ENCODE results near the gene SLC49A3.
A peak's percentile ranks its signal among the peaks of the same experiment; 100 is the strongest.
"Not testable (repeated sequence)": the region's sequence is repeated elsewhere in the genome, so short reads cannot be mapped to it uniquely, and the experiment has no call there.

Gene SLC49A3

DNA sequence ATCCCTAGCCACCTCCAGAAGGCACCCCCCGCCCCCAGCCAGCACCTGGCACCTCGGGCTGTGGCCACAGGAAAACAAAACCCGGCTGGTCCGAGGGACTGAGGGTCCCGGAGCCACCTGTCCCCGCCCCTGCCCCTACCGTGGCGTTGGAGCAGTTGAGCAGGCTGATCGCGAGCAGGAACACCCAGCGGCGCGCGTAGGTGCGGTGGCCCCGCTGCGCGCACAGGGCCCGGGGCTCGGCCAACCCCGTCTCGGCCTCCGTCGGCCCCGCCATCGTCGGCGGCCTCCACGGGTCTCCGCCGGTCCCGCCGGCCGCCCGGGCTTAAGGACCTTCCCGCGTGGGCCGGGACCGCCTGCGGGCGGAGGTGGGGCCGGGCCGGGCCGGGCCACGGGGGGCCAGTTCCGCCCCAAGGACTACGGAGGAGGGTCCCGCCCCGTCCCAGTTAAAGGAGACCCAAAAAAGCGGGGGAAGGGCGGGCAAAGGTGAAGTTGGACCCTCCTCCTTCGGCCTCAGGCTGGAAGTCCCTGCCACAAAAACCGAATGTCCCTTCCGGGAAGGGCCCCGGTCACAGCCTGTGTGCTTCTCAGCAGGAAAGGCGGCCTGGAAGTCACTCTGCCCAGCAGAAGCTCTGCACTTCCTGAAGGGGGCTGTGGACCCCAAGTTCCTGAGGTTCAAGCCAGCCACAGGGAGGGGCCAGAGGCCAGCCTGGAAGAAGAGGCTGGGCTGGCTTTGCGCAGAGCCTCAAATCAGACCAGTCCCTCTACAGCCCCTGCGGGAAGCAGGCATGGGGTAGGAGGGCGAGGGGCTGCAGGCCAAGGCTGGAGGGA lies at the start of gene SLC49A3:
Gene SLC49A3, minus strand, starts transcription at position 298 of the 828 bp plus-strand sequence. Its CDS starts 24 bp downstream, at position 274.
- CTCF ChIA-PET: no interaction called here
- no peaks in the 10 kb centered on the region for H3K36me3 Mint-ChIP-seq
- H3K27ac Mint-ChIP-seq: no peak within 1 kb of the TSS
- no peak within 1 kb of the TSS for H3K4me3 Mint-ChIP-seq
- no peaks in the 10 kb centered on the region for H3K4me1 Mint-ChIP-seq
- H3K27me3 Mint-ChIP-seq: peaks cover 53% of the 10 kb centered on the region
- DNase-seq: peak; percentile 24
- no peaks in the 10 kb centered on the region for H3K9me3 Mint-ChIP-seq

DNA sequence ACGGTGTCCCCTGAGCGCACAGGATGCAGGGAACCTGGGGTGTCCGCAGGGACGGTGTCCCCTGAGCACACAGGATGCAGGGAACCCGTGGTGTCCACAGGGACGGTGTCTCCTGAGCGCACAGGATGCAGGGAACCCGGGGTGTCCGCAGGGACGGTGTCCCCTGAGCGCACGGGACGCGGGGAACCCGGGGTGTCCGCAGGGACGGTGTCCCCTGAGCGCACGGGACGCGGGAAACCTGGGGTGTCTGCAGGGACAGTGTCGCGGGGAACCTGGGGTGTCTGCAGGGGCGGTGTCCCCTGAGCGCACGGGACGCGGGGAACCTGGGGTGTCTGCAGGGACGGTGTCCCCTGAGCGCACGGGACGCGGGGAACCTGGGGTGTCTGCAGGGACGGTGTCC lies 47.6 kb upstream of the SLC49A3 start:
- CTCF ChIA-PET, H3K9me3 Mint-ChIP-seq: not testable (repeated sequence)
- H3K36me3 Mint-ChIP-seq: peaks cover 33% of the 10 kb centered on the region

DNA sequence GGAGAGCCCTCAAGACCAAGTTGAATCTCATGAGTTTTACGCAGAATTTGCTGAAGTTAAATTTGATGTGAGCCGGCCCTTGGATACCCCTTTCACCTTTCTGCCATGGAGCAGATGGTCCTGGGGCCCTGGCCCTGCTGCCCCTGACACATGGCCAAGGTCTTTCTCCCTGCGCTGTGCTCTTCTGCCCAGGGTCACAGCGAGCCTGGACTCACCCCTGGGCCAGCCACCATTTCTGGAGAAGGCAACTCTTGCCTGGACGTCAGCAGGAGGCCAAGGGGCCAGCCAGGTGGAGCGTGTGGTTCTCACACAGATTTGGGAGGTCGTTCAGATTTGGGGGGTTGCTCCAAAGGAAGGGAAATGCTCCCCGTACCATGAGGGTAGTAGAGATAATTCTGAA lies 46.6 kb upstream of the SLC49A3 start:
- no peak for DNase-seq
- H3K27me3 Mint-ChIP-seq: no peaks in the 10 kb centered on the region
- peaks cover 36% of the 10 kb centered on the region for H3K36me3 Mint-ChIP-seq
- CTCF ChIA-PET: no interaction called here
- H3K4me1 Mint-ChIP-seq: peaks cover 2% of the 10 kb centered on the region
- no peaks in the 10 kb centered on the region for H3K9me3 Mint-ChIP-seq
- H3K4me3 Mint-ChIP-seq: no peak overlapping the region
- no peak overlapping the region for H3K27ac Mint-ChIP-seq

More for the DNA sequence above, 47.6 kb upstream of the SLC49A3 start:
- not testable (repeated sequence) for H3K4me3 Mint-ChIP-seq, H3K27me3 Mint-ChIP-seq, H3K4me1 Mint-ChIP-seq, DNase-seq, H3K27ac Mint-ChIP-seq

- H3K36me3 Mint-ChIP-seq: peaks cover 39% of the 10 kb centered on the region
- CTCF ChIA-PET: no interaction called here
- no peaks in the 10 kb centered on the region for H3K9me3 Mint-ChIP-seq
- DNase-seq: no peak
- H3K27ac Mint-ChIP-seq: no peak overlapping the region
- H3K27me3 Mint-ChIP-seq: no peaks in the 10 kb centered on the region
- H3K4me3 Mint-ChIP-seq: no peak overlapping the region
- peaks cover 2% of the 10 kb centered on the region for H3K4me1 Mint-ChIP-seq
Observed at GRCh38 chr4:734951-735350, 46.0 kb upstream of the SLC49A3 start.

DNA sequence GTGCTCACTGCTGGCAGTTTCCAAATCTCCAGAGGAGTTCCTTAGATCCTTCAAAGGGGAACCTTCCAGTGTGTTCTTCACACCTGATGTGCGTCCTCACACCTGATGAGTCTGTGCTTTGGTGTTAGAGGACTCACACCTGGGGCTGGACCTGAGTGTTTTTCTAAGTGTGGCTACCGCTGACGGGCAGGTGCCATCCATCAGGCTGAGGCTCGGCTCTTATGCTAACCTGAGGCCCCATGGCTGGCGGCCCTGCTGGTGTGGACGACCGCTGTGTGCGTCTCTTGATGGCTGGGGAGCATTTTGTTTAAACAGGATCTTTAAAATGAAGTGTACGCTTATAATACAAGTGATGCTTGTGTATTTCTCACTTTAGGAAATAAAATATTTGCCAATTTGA lies 45.1 kb upstream of the SLC49A3 start:
- H3K27me3 Mint-ChIP-seq: no peaks in the 10 kb centered on the region
- H3K4me3 Mint-ChIP-seq: no peak overlapping the region
- no peaks in the 10 kb centered on the region for H3K9me3 Mint-ChIP-seq
- H3K36me3 Mint-ChIP-seq: peaks cover 44% of the 10 kb centered on the region
- CTCF ChIA-PET: interaction anchor here (1.0 kb wide), 1 partner anchor 50 kb away, joined by 4 read pairs; no protein-coding TSS in a partner anchor
- DNase-seq: no peak
- peaks cover 2% of the 10 kb centered on the region for H3K4me1 Mint-ChIP-seq
- peak overlapping the region; percentile 24 for H3K27ac Mint-ChIP-seq

DNA sequence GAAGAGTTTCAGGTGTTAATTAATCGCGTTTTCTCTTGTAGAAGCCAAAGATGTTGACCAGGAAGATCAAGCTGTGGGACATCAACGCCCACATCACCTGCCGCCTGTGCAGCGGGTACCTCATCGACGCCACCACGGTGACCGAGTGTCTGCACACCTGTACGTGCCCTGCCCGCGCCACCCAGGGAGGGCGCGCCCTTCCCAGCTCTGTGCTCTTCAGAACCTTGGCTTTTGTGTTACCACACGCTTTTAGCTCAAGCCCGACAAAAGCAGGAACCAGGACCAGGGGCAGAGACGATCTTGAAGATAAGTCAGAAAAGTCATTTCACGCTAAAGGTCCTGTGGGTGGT lies 44.7 kb upstream of the SLC49A3 start:
- H3K27me3 Mint-ChIP-seq: no peaks in the 10 kb centered on the region
- H3K36me3 Mint-ChIP-seq: peaks cover 44% of the 10 kb centered on the region
- peak overlapping the region; percentile 24 for H3K27ac Mint-ChIP-seq
- CTCF ChIA-PET: interaction anchor here (1.0 kb wide), 1 partner anchor 49 kb away, joined by 4 read pairs; no protein-coding TSS in a partner anchor
- peaks cover 2% of the 10 kb centered on the region for H3K4me1 Mint-ChIP-seq
- DNase-seq: no peak
- no peak overlapping the region for H3K4me3 Mint-ChIP-seq
- no peaks in the 10 kb centered on the region for H3K9me3 Mint-ChIP-seq

GRCh38 chr4:732911-733630 lies 44.1 kb upstream of the SLC49A3 start:
- H3K4me3 Mint-ChIP-seq: no peak overlapping the region
- no peaks in the 10 kb centered on the region for H3K27me3 Mint-ChIP-seq
- peaks cover 42% of the 10 kb centered on the region for H3K36me3 Mint-ChIP-seq
- no peak overlapping the region for H3K27ac Mint-ChIP-seq
- peaks cover 2% of the 10 kb centered on the region for H3K4me1 Mint-ChIP-seq
- no peak for DNase-seq
- CTCF ChIA-PET: interaction anchor here (1.0 kb wide), 1 partner anchor 49 kb away, joined by 4 read pairs; no protein-coding TSS in a partner anchor
- H3K9me3 Mint-ChIP-seq: no peaks in the 10 kb centered on the region

- Mint-ChIP-seq H3K36me3 (peaks cover 36% of the 10 kb centered on the region), H3K27ac (no peak overlapping the region), H3K4me1 (no peaks in the 10 kb centered on the region), H3K9me3 (no peaks in the 10 kb centered on the region), H3K27me3 (no peaks in the 10 kb centered on the region), H3K4me3 (no peak overlapping the region)
- CTCF ChIA-PET: no interaction called here
- DNase-seq: no peak
Observed at GRCh38 chr4:732486-732885, 43.5 kb upstream of the SLC49A3 start.

- H3K4me1 Mint-ChIP-seq, H3K4me3 Mint-ChIP-seq, H3K27ac Mint-ChIP-seq, H3K27me3 Mint-ChIP-seq, DNase-seq, H3K9me3 Mint-ChIP-seq, CTCF ChIA-PET: not testable (repeated sequence)
- H3K36me3 Mint-ChIP-seq: peaks cover 36% of the 10 kb centered on the region
Observed at GRCh38 chr4:731954-732353, 43.0 kb upstream of the SLC49A3 start.

DNA sequence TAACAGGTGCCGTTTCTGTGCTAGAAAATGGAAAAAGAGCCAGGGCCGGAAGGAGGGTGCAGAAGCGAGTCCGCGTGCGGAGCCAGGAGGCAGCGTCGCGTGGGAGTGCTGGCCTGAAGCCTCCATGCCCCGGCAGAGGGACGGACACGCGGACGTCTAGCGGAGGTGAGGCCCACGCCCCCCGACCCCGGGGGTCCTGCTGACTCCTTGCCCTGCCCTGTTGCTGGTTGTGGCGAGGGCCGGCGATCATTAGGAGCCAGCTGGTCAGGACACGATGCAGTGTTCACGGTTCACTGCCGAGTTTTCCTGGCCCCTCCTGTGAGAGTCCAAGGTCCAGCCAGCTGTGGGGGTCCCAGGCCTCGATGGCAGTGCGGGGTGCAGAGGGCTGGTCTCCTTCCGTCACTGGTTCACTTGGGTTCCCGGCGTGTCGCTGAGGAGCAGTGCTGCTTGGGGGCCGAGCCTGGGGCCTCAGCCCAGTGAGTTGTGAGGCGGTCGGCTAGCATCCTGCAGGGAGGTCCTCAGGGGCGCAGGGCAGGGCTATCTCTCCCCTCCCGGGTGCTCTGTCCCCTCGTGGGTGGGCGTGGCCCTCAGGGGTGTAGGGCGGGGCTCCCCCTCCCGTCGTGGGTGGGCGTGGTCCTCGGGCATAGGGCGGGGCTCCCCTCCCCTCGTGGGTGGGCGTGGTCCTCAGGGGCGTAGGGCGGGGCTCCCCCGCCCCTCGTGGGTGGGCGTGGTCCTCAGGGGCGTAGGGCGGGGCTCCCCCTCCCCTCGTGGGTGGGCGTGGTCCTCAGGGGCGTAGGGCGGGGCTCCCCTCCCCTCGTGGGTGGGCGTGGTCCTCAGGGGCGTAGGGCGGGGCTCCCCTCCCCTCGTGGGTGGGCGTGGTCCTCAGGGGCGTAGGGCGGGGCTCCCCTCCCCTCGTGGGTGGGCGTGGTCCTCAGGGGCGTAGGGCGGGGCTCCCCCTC lies 42.3 kb upstream of the SLC49A3 start:
- H3K27ac Mint-ChIP-seq, DNase-seq, H3K9me3 Mint-ChIP-seq, CTCF ChIA-PET, H3K4me3 Mint-ChIP-seq, H3K27me3 Mint-ChIP-seq, H3K4me1 Mint-ChIP-seq: not testable (repeated sequence)
- H3K36me3 Mint-ChIP-seq: peaks cover 38% of the 10 kb centered on the region

- Mint-ChIP-seq H3K9me3 (no peaks in the 10 kb centered on the region), H3K4me3 (no peak overlapping the region), H3K4me1 (no peaks in the 10 kb centered on the region), H3K27ac (no peak overlapping the region), H3K36me3 (peaks cover 35% of the 10 kb centered on the region), H3K27me3 (no peaks in the 10 kb centered on the region)
- CTCF ChIA-PET: no interaction called here
- no peak for DNase-seq
Observed at GRCh38 chr4:730511-730910, 41.6 kb upstream of the SLC49A3 start.

- CTCF ChIA-PET: interaction anchor here (1.6 kb wide), 1 partner anchor 11 kb away, joined by 5 read pairs; no protein-coding TSS in a partner anchor
- Mint-ChIP-seq H3K9me3 (no peaks in the 10 kb centered on the region), H3K4me3 (no peak overlapping the region), H3K4me1 (no peaks in the 10 kb centered on the region), H3K27me3 (no peaks in the 10 kb centered on the region), H3K27ac (no peak overlapping the region), H3K36me3 (peaks cover 27% of the 10 kb centered on the region)
- DNase-seq: no peak
Observed at GRCh38 chr4:729336-730315, 40.7 kb upstream of the SLC49A3 start.

DNA sequence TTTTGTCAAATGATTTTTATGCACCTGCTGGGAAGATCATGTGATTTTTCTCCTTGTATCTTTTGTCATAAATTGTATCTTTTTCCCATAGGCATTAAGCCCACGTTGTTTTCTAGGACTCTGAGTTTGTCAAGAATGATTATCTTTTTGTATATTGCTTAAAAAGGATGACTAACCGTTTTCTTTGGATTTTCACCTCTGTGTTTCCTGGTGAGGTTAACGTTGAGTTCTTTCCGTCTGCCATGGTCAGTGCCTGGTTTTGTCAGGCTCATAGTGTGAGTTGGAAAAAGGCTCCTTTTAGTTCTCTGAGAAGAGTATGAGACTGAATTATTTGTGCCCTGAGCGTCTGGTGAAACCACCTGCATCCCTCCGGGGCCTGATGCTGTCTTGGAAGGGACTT lies 38.6 kb upstream of the SLC49A3 start:
- H3K27ac Mint-ChIP-seq: no peak overlapping the region
- no peak for DNase-seq
- no peak overlapping the region for H3K4me3 Mint-ChIP-seq
- no peaks in the 10 kb centered on the region for H3K27me3 Mint-ChIP-seq
- no peaks in the 10 kb centered on the region for H3K9me3 Mint-ChIP-seq
- no peaks in the 10 kb centered on the region for H3K4me1 Mint-ChIP-seq
- peaks cover 23% of the 10 kb centered on the region for H3K36me3 Mint-ChIP-seq
- CTCF ChIA-PET: no interaction called here
